ENCODE results near the gene PTCH2. TPM values are rescaled to one million over a fixed set of nuclear protein-coding genes. Genes with fewer than 3 reads are reported as not detected.

PTCH2 gene
- total and polyA plus RNA-seq, 2 of the 13 experiments (the other 11 are each of a cell fraction or from before 2014, with no cell fraction given), result 0.60 to 1.5 TPM

GRCh38 chr1:44808063-44808937, 34.8 kb downstream of the PTCH2 start, which contains the start of gene BTBD19 (continued):
- TF ChIP-seq ZNF143 (CRISPR knock-in tag; IDR thresholded peaks at IDR 0.05) (no peak), SNAPC4 (CRISPR knock-in tag; IDR thresholded peaks at IDR 0.05) (no peak), AGO2 (optimal IDR thresholded peaks at IDR 0.05; ENCODE audit: low read depth, low read length) (peak; percentile 79), RAD51 (IDR thresholded peaks at IDR 0.05; ENCODE audit: borderline replicate concordance) (no peak), BRD4 (CRISPR knock-in tag; IDR thresholded peaks at IDR 0.05) (no peak), ZNF496 (CRISPR knock-in tag; IDR thresholded peaks at IDR 0.05; ENCODE audit: insufficient replicate concordance) (no peak), CSRNP1 (CRISPR knock-in tag; IDR thresholded peaks at IDR 0.05) (no peak), ZBTB2 (CRISPR knock-in tag; IDR thresholded peaks at IDR 0.05; ENCODE audit: low read depth) (no peak), BCLAF1 (IDR thresholded peaks at IDR 0.05) (no peak), ZNF639 (CRISPR knock-in tag; conservative IDR thresholded peaks at IDR 0.05) (peak; percentile 24; the same call in 1 of the 2 replicates), MTERF4 (CRISPR knock-in tag; IDR thresholded peaks at IDR 0.05) (no peak; the same call in 1 of the 2 replicates), ZNF225 (CRISPR knock-in tag; IDR thresholded peaks at IDR 0.05) (no peak), MAFG (CRISPR knock-in tag; IDR thresholded peaks at IDR 0.05) (no peak), SIX4 (CRISPR knock-in tag; IDR thresholded peaks at IDR 0.05) (no peak)

Measured in HepG2 (cell line).